GM12872 (cell line): ENCODE results near the gene EMILIN1.

Experiments used
- CTCF ChIP-seq: IDR thresholded peaks from 3 replicates; pipeline ENCODE4 v1.5.1; 2011; ENCODE audit warnings: low read depth, mild to moderate bottlenecking, low read length, moderate library complexity; ENCODE audit not compliant: insufficient read depth

The EMILIN1 gene

GRCh38 chr2:27087823-27088410 lies 9.5 kb downstream of the EMILIN1 start:
- TF ChIP-seq CTCF, result no peak

- no peak for TF ChIP-seq CTCF
These were observed 10.2 kb downstream of the EMILIN1 start for GRCh38 chr2:27088634-27089033.

GRCh38 chr2:27089111-27089954 lies 10.9 kb downstream of the EMILIN1 start:
- no peak for TF ChIP-seq CTCF

GRCh38 chr2:27091746-27092695 lies 13.6 kb downstream of the EMILIN1 start:
- no peak for TF ChIP-seq CTCF

GRCh38 chr2:27092696-27093429 lies 14.4 kb downstream of the EMILIN1 start:
- no peak for TF ChIP-seq CTCF

GRCh38 chr2:27093430-27094352 lies 15.3 kb downstream of the EMILIN1 start:
- no peak for TF ChIP-seq CTCF
